Keratinocyte (primary cell): ENCODE data around the gene CEP20. TPM values are rescaled to one million over a fixed set of nuclear protein-coding genes. Genes with fewer than 3 reads are reported as not detected.

Source experiments
- DNase-seq: peaks from one replicate; pipeline ENCODE4 v3.0.0-alpha.2; 2011; ENCODE audit warnings: low read depth, missing footprints, low spot score
- FAIRE-seq: peaks from 2 replicates; lab custom pipeline; 2011; peaks lifted over from hg19 to GRCh38; lab: Jason Lieb, UNC
- H2AFZ ChIP-seq: 2 replicates; pipeline ENCODE4 v1.6.0; 2012; ENCODE audit warnings: low read length, control low read depth, inconsistent platforms; ENCODE audit not compliant: control insufficient read depth
- H3K27ac ChIP-seq: 2 replicates; pipeline ENCODE4 v1.5.1; 2011; ENCODE audit warnings: low read length; ENCODE audit not compliant: control insufficient read depth, insufficient read depth
- H3K27me3 ChIP-seq: 3 replicates; pipeline ENCODE4 v1.6.0; 2011; ENCODE audit warnings: low read length; ENCODE audit not compliant: control insufficient read depth, insufficient read depth; ENCODE audit errors: extremely low read depth
- H3K36me3 ChIP-seq, 2 experiments: 2 replicates in 1 of 2; 3 replicates in 1 of 2; pipeline ENCODE4 v1.5.1; 2011; ENCODE audit warnings: low read length in 2 of 2, mild to moderate bottlenecking in 1 of 2; ENCODE audit not compliant: control insufficient read depth in 2 of 2, insufficient read depth in 2 of 2; ENCODE audit errors: extremely low read depth in 1 of 2
- H3K4me1 ChIP-seq: 3 replicates; pipeline ENCODE4 v1.5.1; 2011; ENCODE audit warnings: low read length; ENCODE audit not compliant: control insufficient read depth, insufficient read depth; ENCODE audit errors: extremely low read depth
- H3K4me2 ChIP-seq: 3 replicates; pipeline ENCODE4 v1.6.0; 2011; ENCODE audit warnings: low read depth, low read length; ENCODE audit not compliant: control insufficient read depth, insufficient read depth; ENCODE audit errors: extremely low read depth
- H3K4me3 ChIP-seq, 3 experiments: fragments of 200-600 bp in 1 of 3; sonication (generic) in 1 of 3; 2 replicates in 2 of 3; 3 replicates in 1 of 3; pipeline ENCODE4 v1.5.1; 2011 to 2016; ENCODE audit warnings: low read length in 3 of 3, mild to moderate bottlenecking in 3 of 3, control low read depth in 2 of 3, inconsistent platforms in 1 of 3, low read depth in 1 of 3, mixed read lengths in 1 of 3, mixed run types in 1 of 3, moderate library complexity in 1 of 3; ENCODE audit not compliant: control insufficient read depth in 2 of 3, insufficient read depth in 2 of 3; ENCODE audit errors: extremely low read depth in 1 of 3
- H3K79me2 ChIP-seq: 2 replicates; pipeline ENCODE4 v1.6.0; 2012; ENCODE audit warnings: low read length; ENCODE audit not compliant: control insufficient read depth, insufficient read depth
- H3K9ac ChIP-seq: 3 replicates; pipeline ENCODE4 v1.6.0; 2011; ENCODE audit warnings: low read length; ENCODE audit not compliant: control insufficient read depth, insufficient read depth; ENCODE audit errors: extremely low read depth
- H3K9me1 ChIP-seq: 3 replicates; pipeline ENCODE4 v1.6.0; 2011; ENCODE audit warnings: low read length; ENCODE audit not compliant: control insufficient read depth, insufficient read depth; ENCODE audit errors: extremely low read depth
- H3K9me3 ChIP-seq: 2 replicates; pipeline ENCODE4 v1.5.1; 2012; ENCODE audit warnings: low read depth, low read length; ENCODE audit not compliant: control insufficient read depth
- H4K20me1 ChIP-seq: 3 replicates; pipeline ENCODE4 v1.6.0; 2011; ENCODE audit warnings: low read length; ENCODE audit not compliant: control insufficient read depth, insufficient read depth; ENCODE audit errors: extremely low read depth
- CTCF ChIP-seq, 3 experiments: IDR thresholded peaks in 1 of 3; conservative IDR thresholded peaks in 1 of 3; optimal IDR thresholded peaks in 1 of 3; 2 replicates in 2 of 3; 3 replicates in 1 of 3; pipeline versions ENCODE3 to v1.5.1; 2011; ENCODE audit warnings: low read length in 3 of 3, mild to moderate bottlenecking in 3 of 3, moderate library complexity in 2 of 3, control low read depth in 1 of 3, inconsistent platforms in 1 of 3; ENCODE audit not compliant: insufficient read depth in 2 of 3; ENCODE audit errors: extremely low read depth in 1 of 3
- EZH2 ChIP-seq: IDR thresholded peaks from one replicate; pipeline ENCODE4 v1.6.1; 2012; ENCODE audit warnings: inconsistent platforms, mild to moderate bottlenecking, low read length, moderate library complexity
- dilution Hi-C: fragments of 300-500 bp; cut with MboI; formaldehyde crosslinking; loops from one replicate; pipeline ENCODE4 v1.7.0; 2020; ENCODE audit warnings: low sequenced_read_pairs; ENCODE audit not compliant: extremely low pct_ligation_motif_present
- polyA plus RNA-seq, 5 experiments: library from polyadenylated mRNA; depleted of rRNA in 3 of 5; stranded (reverse) in 3 of 5; stranded (forward) in 1 of 5; unstranded in 1 of 5; fragments of >200 nt; gene quantifications; 1 replicate in 1 of 5; 2 replicates in 3 of 5; 3 replicates in 1 of 5; pipeline versions ENCODE4 v1.2.1 to v1.2.3, GENCODE V29; 2011 to 2012; ENCODE audit warnings: missing spikeins in 2 of 5, low read depth in 1 of 5, low replicate concordance in 1 of 5

CEP20 gene
- polyA plus RNA-seq, 1 donor (not counting 4 experiments of a cell fraction or from before 2014, with no cell fraction given) = 44.1 TPM

- peaks cover 46% of the 10 kb centered on the region for H3K4me1 ChIP-seq
- FAIRE-seq (peak; percentile 97), DNase-seq (peak; percentile 99)
- H3K79me2 ChIP-seq = no peaks in the 10 kb centered on the region
- peak overlapping the region; percentile 100 for H3K27ac ChIP-seq
- peak overlapping the region in 2 of 3 experiments; percentile 1 to 44 for H3K4me3 ChIP-seq
- TF ChIP-seq CTCF (optimal IDR thresholded peaks at IDR 0.05 in 1 of 3, IDR thresholded peaks at IDR 0.05 in 1 of 3, conservative IDR thresholded peaks at IDR 0.05 in 1 of 3; ENCODE audit: extremely low read depth in 1 of 3, insufficient read depth in 2 of 3, low read length in 3 of 3) = peak in 1 of 3 experiments; percentile 3
- no peak for TF ChIP-seq EZH2
- H3K9me1 ChIP-seq = no peaks in the 10 kb centered on the region
- no peaks in the 10 kb centered on the region for H3K36me3 ChIP-seq
- dilution Hi-C loops = loop anchor here (25.0 kb wide), 1 partner anchor 88 kb away; no protein-coding TSS in a partner anchor
- peak overlapping the region; percentile 71 for H3K4me2 ChIP-seq
- H2AFZ ChIP-seq = peak overlapping the region; percentile 83
- peak overlapping the region; percentile 81 for H3K9ac ChIP-seq
- no peaks in the 10 kb centered on the region for H4K20me1 ChIP-seq
- no peaks in the 10 kb centered on the region for H3K27me3 ChIP-seq
- H3K9me3 ChIP-seq = no peaks in the 10 kb centered on the region
Measured at GRCh38 chr16:15899538-15900100, 11.2 kb upstream of the CEP20 start.

GRCh38 chr16:15898654-15899053 lies 10.3 kb upstream of the CEP20 start:
- no peak for TF ChIP-seq CTCF (optimal IDR thresholded peaks at IDR 0.05 in 1 of 3, IDR thresholded peaks at IDR 0.05 in 1 of 3, conservative IDR thresholded peaks at IDR 0.05 in 1 of 3; ENCODE audit: extremely low read depth in 1 of 3, insufficient read depth in 2 of 3, low read length in 3 of 3)
- TF ChIP-seq EZH2 = no peak
- no peak for FAIRE-seq
- Histone ChIP-seq H4K20me1 (no peaks in the 10 kb centered on the region), H3K9me3 (no peaks in the 10 kb centered on the region), H3K4me1 (peaks cover 48% of the 10 kb centered on the region), H3K4me3 (no peak overlapping the region), H3K27ac (no peak overlapping the region), H3K9me1 (no peaks in the 10 kb centered on the region), H2AFZ (no peak overlapping the region), H3K4me2 (no peak overlapping the region), H3K79me2 (no peaks in the 10 kb centered on the region), H3K27me3 (no peaks in the 10 kb centered on the region), H3K9ac (no peak overlapping the region), H3K36me3 (no peaks in the 10 kb centered on the region)
- dilution Hi-C loops = loop anchor here (25.0 kb wide), 1 partner anchor 89 kb away; no protein-coding TSS in a partner anchor
- no peak for DNase-seq
